H1 (cell line): ENCODE results near the gene PRR5. TPM values are rescaled to one million over a fixed set of nuclear protein-coding genes. Genes with fewer than 3 reads are reported as not detected.

Experiments used
- CTCF ChIA-PET: fragments of 300-600 bp; sonication (Branson Sonifier 250); formaldehyde crosslinking; loops from one replicate; lab custom pipeline; 2021; ENCODE audit not compliant: partially characterized antibody; lab: Charles Lee
- POLR2A ChIA-PET: fragments of 300-600 bp; sonication (Branson Sonifier 250); formaldehyde crosslinking; loops from one replicate; lab custom pipeline; 2021; ENCODE audit warnings: inconsistent platforms; ENCODE audit not compliant: partially characterized antibody; lab: Charles Lee
- DNase-seq, 2 experiments: peaks; one replicate each; pipeline versions ENCODE4 v3.0.0 to v3.0.0-alpha.2; 2010 to 2022; ENCODE audit warnings: low spot score in 2 of 2, low read depth in 1 of 2, mixed read lengths in 1 of 2
- FAIRE-seq: peaks from 2 replicates; lab custom pipeline; 2011; peaks lifted over from hg19 to GRCh38; lab: Jason Lieb, UNC
- H2AFZ ChIP-seq: 2 replicates; pipeline ENCODE4 v1.8.1; 2012; ENCODE audit warnings: low read length, inconsistent platforms
- H2AK5ac ChIP-seq: 2 replicates; pipeline ENCODE4 v1.6.1; 2013; ENCODE audit warnings: low read depth, low read length
- H2BK120ac ChIP-seq: replicated peaks from 2 replicates; pipeline ENCODE3; 2013; ENCODE audit warnings: low read depth, low read length, inconsistent platforms
- H2BK12ac ChIP-seq: 2 replicates; pipeline ENCODE4 v1.6.1; 2013; ENCODE audit warnings: low read depth, low read length
- H2BK15ac ChIP-seq: 2 replicates; pipeline ENCODE4 v1.6.1; 2013; ENCODE audit warnings: low read length
- H2BK20ac ChIP-seq: 2 replicates; pipeline ENCODE4 v1.6.1; 2013; ENCODE audit warnings: low read length
- H2BK5ac ChIP-seq: 2 replicates; pipeline ENCODE4 v1.6.1; 2013; ENCODE audit warnings: low read depth, low read length
- H3K14ac ChIP-seq: 2 replicates; pipeline ENCODE4 v1.6.1; 2013; ENCODE audit warnings: inconsistent platforms; ENCODE audit not compliant: insufficient read length
- H3K18ac ChIP-seq: 2 replicates; pipeline ENCODE4 v1.6.1; 2013; ENCODE audit warnings: low read length; ENCODE audit errors: extremely low read depth
- H3K23ac ChIP-seq: 2 replicates; pipeline ENCODE4 v1.6.1; 2013; ENCODE audit warnings: inconsistent platforms; ENCODE audit not compliant: insufficient read length
- H3K23me2 ChIP-seq: 2 replicates; pipeline ENCODE4 v1.6.1; 2013; ENCODE audit warnings: low read depth, low read length
- H3K27ac ChIP-seq: 2 replicates; pipeline ENCODE4 v1.6.1; 2011; ENCODE audit warnings: low read depth, low read length, inconsistent platforms
- H3K27me3 ChIP-seq, 4 experiments: replicated peaks in 1 of 4; 1 replicate in 1 of 4; 2 replicates in 3 of 4; pipeline versions ENCODE4 v1.6.1 to v1.8.1; 2011 to 2013; ENCODE audit warnings: low read length in 3 of 4, mild to moderate bottlenecking in 3 of 4, inconsistent platforms in 2 of 4, mixed read lengths in 2 of 4, moderate library complexity in 1 of 4; ENCODE audit not compliant: control insufficient read depth in 3 of 4, insufficient read depth in 3 of 4; ENCODE audit errors: extremely low read depth in 1 of 4
- H3K36me3 ChIP-seq, 4 experiments: 2 replicates each; pipeline versions ENCODE4 v1.6.1 to v1.8.1; 2011 to 2013; ENCODE audit warnings: mild to moderate bottlenecking in 4 of 4, low read length in 3 of 4, moderate library complexity in 2 of 4, control low read depth in 1 of 4, inconsistent platforms in 1 of 4; ENCODE audit not compliant: insufficient read depth in 4 of 4, control insufficient read depth in 2 of 4
- H3K4ac ChIP-seq: replicated peaks from 2 replicates; pipeline ENCODE3; 2013; ENCODE audit warnings: low read length, low read depth, mixed read lengths, inconsistent platforms; ENCODE audit not compliant: insufficient read length
- H3K4me1 ChIP-seq, 4 experiments: replicated peaks in 1 of 4; 1 replicate in 1 of 4; 2 replicates in 3 of 4; pipeline versions ENCODE4 v1.6.1 to v1.8.1; 2011 to 2013; ENCODE audit warnings: low read length in 3 of 4, inconsistent platforms in 2 of 4, mixed read lengths in 1 of 4; ENCODE audit not compliant: insufficient read depth in 4 of 4, control insufficient read depth in 3 of 4
- H3K4me2 ChIP-seq, 2 experiments: 2 replicates each; pipeline versions ENCODE4 v1.6.1 to v1.8.1; 2011 to 2013; ENCODE audit warnings: low read depth in 2 of 2, low read length in 2 of 2, control low read depth in 1 of 2, inconsistent platforms in 1 of 2, mild to moderate bottlenecking in 1 of 2; ENCODE audit not compliant: insufficient read depth in 1 of 2
- H3K4me3 ChIP-seq, 4 experiments: fragments of 200-600, 300-600 bp in 1 of 4; sonication (generic), shearing (Covaris generic), sonication (Bioruptor Twin) in 1 of 4; 2 replicates each; pipeline versions ENCODE4 v1.5.1 to v1.8.1; 2011 to 2016; ENCODE audit warnings: low read length in 4 of 4, low read depth in 3 of 4, control low read depth in 2 of 4, inconsistent platforms in 2 of 4, mild to moderate bottlenecking in 2 of 4, mixed read lengths in 1 of 4, moderate library complexity in 1 of 4; ENCODE audit not compliant: insufficient read depth in 2 of 4; ENCODE audit errors: extremely low read depth in 1 of 4
- H3K56ac ChIP-seq: replicated peaks from 2 replicates; pipeline ENCODE3; 2013; ENCODE audit warnings: low read depth, mild to moderate bottlenecking, mixed read lengths, low read length, inconsistent platforms; ENCODE audit not compliant: insufficient read length
- H3K79me1 ChIP-seq: 2 replicates; pipeline ENCODE4 v1.6.1; 2013; ENCODE audit warnings: low read depth, low read length, control low read depth
- H3K79me2 ChIP-seq, 2 experiments: 2 replicates each; pipeline versions ENCODE4 v1.6.1 to v1.8.1; 2012 to 2013; ENCODE audit warnings: low read length in 2 of 2, mild to moderate bottlenecking in 2 of 2, inconsistent platforms in 1 of 2; ENCODE audit not compliant: insufficient read depth in 2 of 2, control insufficient read depth in 1 of 2
- H3K9ac ChIP-seq, 4 experiments: replicated peaks in 1 of 4; 1 replicate in 1 of 4; 2 replicates in 3 of 4; pipeline versions ENCODE4 v1.6.1 to v1.8.1; 2011 to 2013; ENCODE audit warnings: low read depth in 3 of 4, low read length in 3 of 4, control low read depth in 2 of 4, mild to moderate bottlenecking in 2 of 4, moderate library complexity in 2 of 4, inconsistent platforms in 1 of 4; ENCODE audit errors: extremely low read depth in 1 of 4
- H3K9me3 ChIP-seq, 2 experiments: 2 replicates each; pipeline versions ENCODE4 v1.6.1 to v1.8.1; 2012 to 2013; ENCODE audit warnings: mild to moderate bottlenecking in 2 of 2, moderate library complexity in 2 of 2, control low read depth in 1 of 2, inconsistent platforms in 1 of 2, low read depth in 1 of 2, low read length in 1 of 2, mixed read lengths in 1 of 2; ENCODE audit not compliant: insufficient read depth in 2 of 2
- H4K20me1 ChIP-seq, 2 experiments: replicated peaks in 1 of 2; 2 replicates each; pipeline versions ENCODE3 to v1.8.1; 2011 to 2013; ENCODE audit warnings: inconsistent platforms in 2 of 2, low read length in 2 of 2, mild to moderate bottlenecking in 1 of 2; ENCODE audit not compliant: insufficient read depth in 2 of 2, control insufficient read depth in 1 of 2
- H4K5ac ChIP-seq: 2 replicates; pipeline ENCODE4 v1.6.1; 2013; ENCODE audit warnings: low read length, low read depth, mixed read lengths, inconsistent platforms; ENCODE audit not compliant: insufficient read length
- H4K8ac ChIP-seq: 2 replicates; pipeline ENCODE4 v1.8.0; 2013; ENCODE audit warnings: mild to moderate bottlenecking, moderate library complexity, low read length, inconsistent platforms; ENCODE audit not compliant: insufficient read depth; ENCODE audit errors: extremely low read depth
- H4K91ac ChIP-seq: replicated peaks from 2 replicates; pipeline ENCODE3; 2013; ENCODE audit warnings: low read length, mixed read lengths, inconsistent platforms; ENCODE audit not compliant: insufficient read length
- PHF8 ChIP-seq: fragments of 200-600 bp; sonication (generic); conservative IDR thresholded peaks from 2 replicates; pipeline ENCODE4 v1.7.1; 2012; ENCODE audit warnings: low read depth, mild to moderate bottlenecking, inconsistent platforms, low read length, moderate library complexity
- WGBS, 2 experiments: shearing (Covaris generic) in 1 of 2; methylation state at CpG; one replicate each; pipeline versions ENCODE4 v1.1.6 to v1.1.7; 2013 to 2015; ENCODE audit warnings: low lambda C conversion rate in 2 of 2, mixed read lengths in 2 of 2, inconsistent platforms in 1 of 2, low coverage in 1 of 2, missing lambda C conversion rate in 1 of 2; ENCODE audit not compliant: insufficient replicate concordance in 2 of 2, insufficient coverage in 1 of 2, insufficient read length in 1 of 2; ENCODE audit errors: extremely low coverage in 1 of 2, missing lambda C conversion rate in 1 of 2; 5-methylcytosine and 5-hydroxymethylcytosine counted together
- polyA plus RNA-seq, 7 experiments: library from polyadenylated mRNA; depleted of rRNA in 3 of 7; stranded (reverse) in 5 of 7; unstranded in 2 of 7; fragments of >200 nt in 5 of 7; fragments of 200-250 nt in 2 of 7; gene quantifications; 1 replicate in 5 of 7; 2 replicates in 1 of 7; 4 replicates in 1 of 7; pipeline versions ENCODE4 v1.2.1 to v1.2.3, GENCODE V29; 2011 to 2013; ENCODE audit warnings: missing spikeins in 2 of 7, mixed read lengths in 2 of 7
- total RNA-seq: library from RNA; stranded (reverse); fragmentation: NEBNext Ultra II Directional; extraction: Animal tissue kit (Norgen Biotek cat#: 25700); gene quantifications from 2 replicates; pipeline ENCODE4 v1.2.1, GENCODE V29; 2021

The PRR5 gene
- total and polyA plus RNA-seq, 2 of the 8 experiments (the other 6 are each of a cell fraction or from before 2014, with no cell fraction given), result 16.5 to 25.7 TPM

DNA sequence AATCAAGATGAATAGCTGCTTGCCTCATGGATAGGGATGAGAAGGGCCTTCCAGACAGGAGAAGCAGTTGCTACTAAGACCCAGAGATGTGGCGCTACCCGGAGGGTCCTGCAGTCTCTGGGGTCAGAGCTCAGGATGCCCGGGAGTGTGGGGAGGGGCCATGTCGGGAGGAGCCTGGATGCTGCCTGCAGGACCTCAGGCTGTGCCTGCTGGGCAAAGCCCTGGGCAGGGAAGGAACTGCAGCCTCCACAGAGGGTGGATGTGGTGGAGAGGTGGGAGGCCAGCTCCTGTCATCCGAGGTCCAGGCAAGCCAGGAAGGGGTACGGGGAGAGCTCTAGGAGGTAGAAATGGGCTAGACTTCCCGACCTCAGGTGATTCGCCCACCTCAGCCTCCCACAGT lies 11.0 kb downstream of the PRR5 start:
- Histone ChIP-seq H2BK12ac (no peak overlapping the region), H2AK5ac (no peak overlapping the region), H3K27me3 (no peaks in the 10 kb centered on the region), H3K18ac (no peak overlapping the region), H4K8ac (no peak overlapping the region), H2AFZ (no peak overlapping the region), H3K4me3 (no peak overlapping the region), H3K23ac (no peak overlapping the region), H3K23me2 (no peaks in the 10 kb centered on the region), H3K9me3 (no peaks in the 10 kb centered on the region), H3K4me2 (no peak overlapping the region), H3K4me1 (peaks cover 0 to 4% (median 0%) of the 10 kb centered on the region in 4 experiments; a peak in 2 of 7 replicates), H3K56ac (no peak overlapping the region), H3K79me1 (no peaks in the 10 kb centered on the region), H4K91ac (no peak overlapping the region), H3K36me3 (no peaks in the 10 kb centered on the region), H2BK5ac (no peak overlapping the region; the same call in 1 of the 2 replicates), H2BK20ac (no peak overlapping the region), H4K5ac (no peak overlapping the region), H3K4ac (no peak overlapping the region), H2BK120ac (no peak overlapping the region), H3K27ac (no peak overlapping the region), H3K14ac (no peak overlapping the region), H4K20me1 (peaks cover 2% of the 10 kb centered on the region in 2 experiments), H2BK15ac (no peak overlapping the region), H3K9ac (no peak overlapping the region), H3K79me2 (no peaks in the 10 kb centered on the region)
- FAIRE-seq, result no peak
- WGBS, 2 experiments, result 89% methylated on average over 7 of the region's 8 CpGs; no CpG with 5 or more reads in 1 of the 2 experiments
- ChIA-PET POLR2A (interaction anchor here (1.1 kb wide), 1 partner anchor 8 kb away, joined by 3 read pairs; no protein-coding TSS in a partner anchor), CTCF (interaction anchor here (0.6 to 2.7 kb wide), 6 partner anchors 8 to 50 kb away, joined by 3 to 7 read pairs (median 4); no protein-coding TSS in a partner anchor)
- DNase-seq, result no peak
- TF ChIP-seq PHF8, result no peak
